Measurements from ENCODE around the gene CEP164. TPM values are rescaled to one million over a fixed set of nuclear protein-coding genes. Genes with fewer than 3 reads are reported as not detected.

Gene CEP164
- total and polyA plus RNA-seq, 2 of the 4 experiments (the other 2 are of a cell fraction): 23.3 to 26.9 TPM

Other genes with a start within 250 kb of the CEP164 start
- gene SIK3, start 229.4 kb upstream of the CEP164 start, total RNA-seq (2012; rRNA removed): 8.2 and 17.2 TPM in 2 replicates
- 7.5 and 9.1 TPM in 2 replicates for gene SIK3, start 229.4 kb upstream of the CEP164 start, polyA plus RNA-seq (2012; rRNA removed)
- 213 and 280 TPM in 2 replicates for gene PAFAH1B2, start 183.6 kb upstream of the CEP164 start, total RNA-seq (2012; rRNA removed)
- gene PAFAH1B2, start 183.6 kb upstream of the CEP164 start, polyA plus RNA-seq (2012; rRNA removed): 24.2 and 29.8 TPM in 2 replicates
- gene SIDT2, start 149.1 kb upstream of the CEP164 start, total RNA-seq (2012; rRNA removed): 6.7 and 7.3 TPM in 2 replicates
- 29.7 and 30.3 TPM in 2 replicates for gene SIDT2, start 149.1 kb upstream of the CEP164 start, polyA plus RNA-seq (2012; rRNA removed)
- 1,558 and 2,558 TPM in 2 replicates for gene TAGLN, start 128.5 kb upstream of the CEP164 start, total RNA-seq (2012; rRNA removed)
- 3,760 and 3,780 TPM in 2 replicates for gene TAGLN, start 128.5 kb upstream of the CEP164 start, polyA plus RNA-seq (2012; rRNA removed)
- gene PCSK7, start 95.8 kb upstream of the CEP164 start, total RNA-seq (2012; rRNA removed): 35.8 and 36.7 TPM in 2 replicates
- gene PCSK7, start 95.8 kb upstream of the CEP164 start, polyA plus RNA-seq (2012; rRNA removed): 48.4 and 54.3 TPM in 2 replicates
- 7.5 and 7.9 TPM in 2 replicates for gene RNF214, start 95.2 kb upstream of the CEP164 start, total RNA-seq (2012; rRNA removed)
- gene RNF214, start 95.2 kb upstream of the CEP164 start, polyA plus RNA-seq (2012; rRNA removed): 14.8 and 16.1 TPM in 2 replicates
- gene BACE1-AS, start 36.5 kb upstream of the CEP164 start, total RNA-seq (2012; rRNA removed): 2.5 and 2.7 TPM in 2 replicates
- gene BACE1-AS, start 36.5 kb upstream of the CEP164 start, polyA plus RNA-seq (2012; rRNA removed): 2.4 and 2.9 TPM in 2 replicates
- 27.6 and 29.2 TPM in 2 replicates for gene BACE1, start 11.6 kb upstream of the CEP164 start, total RNA-seq (2012; rRNA removed)
- 42.4 and 50.6 TPM in 2 replicates for gene BACE1, start 11.6 kb upstream of the CEP164 start, polyA plus RNA-seq (2012; rRNA removed)

Data from IMR-90 (cell line).